ENCODE measurements around the gene FUT3. TPM values are rescaled to one million over a fixed set of nuclear protein-coding genes. Genes with fewer than 3 reads are reported as not detected.
A peak's percentile ranks its signal among the peaks of the same experiment; 100 is the strongest.

Gene FUT3
- total and polyA plus RNA-seq, 2 of the 8 experiments (the other 6 are each of a cell fraction or from before 2014, with no cell fraction given): 0.15 to 0.63 TPM

DNA sequence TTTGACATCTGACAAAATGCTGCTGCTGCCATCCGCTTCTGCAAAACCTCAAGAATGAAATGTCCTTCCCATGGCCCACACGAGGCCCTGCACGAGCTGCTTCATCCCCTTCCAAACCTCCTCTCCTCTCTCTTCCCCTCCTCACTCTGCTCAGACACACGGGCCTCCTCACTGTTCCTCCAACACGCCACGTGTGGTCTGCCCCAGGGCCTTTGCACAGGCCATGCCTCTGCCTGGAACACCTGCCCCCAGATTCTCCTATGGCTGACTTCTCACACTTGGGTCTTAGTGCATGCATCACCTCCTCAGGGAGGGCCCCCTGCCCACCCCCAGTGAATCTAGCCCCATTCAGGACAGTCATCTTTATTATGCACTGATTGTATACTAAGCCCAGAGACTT lies 30.5 kb downstream of the FUT3 start:
- H3K23me2 ChIP-seq (ENCODE audit: low read depth, low read length): no peaks in the 10 kb centered on the region
- no peaks in the 10 kb centered on the region for H3K36me3 ChIP-seq (ENCODE audit: control insufficient read depth in 2 of 4, insufficient read depth in 4 of 4, low read length in 3 of 4)
- H2AFZ ChIP-seq (ENCODE audit: low read length): no peak overlapping the region
- 89% methylated on average over 6 of the region's 6 CpGs; no CpG with 5 or more reads in 1 of the 2 experiments for WGBS, 2 experiments (ENCODE audit: extremely low coverage in 1 of 2, insufficient coverage in 1 of 2, insufficient read length in 1 of 2, insufficient replicate concordance in 2 of 2, low coverage in 1 of 2, low lambda C conversion rate in 2 of 2, missing lambda C conversion rate in 1 of 2)
- H3K23ac ChIP-seq (ENCODE audit: insufficient read length): no peak overlapping the region
- H2BK12ac ChIP-seq (ENCODE audit: low read depth, low read length): no peak overlapping the region
- no peak overlapping the region for H3K4me3 ChIP-seq (ENCODE audit: extremely low read depth in 1 of 4, insufficient read depth in 2 of 4, low read depth in 3 of 4, low read length in 4 of 4)
- no peak overlapping the region; the same call in 1 of the 2 replicates for H4K8ac ChIP-seq (ENCODE audit: extremely low read depth, insufficient read depth, low read length)
- peaks cover 0 to 3% of the 10 kb centered on the region in 2 experiments for H4K20me1 ChIP-seq (replicated peaks in 1 of 2; ENCODE audit: control insufficient read depth in 1 of 2, insufficient read depth in 2 of 2, low read length in 2 of 2)
- H2BK15ac ChIP-seq (ENCODE audit: low read length): no peak overlapping the region
- TF ChIP-seq MAFK (IDR thresholded peaks at IDR 0.05; ENCODE audit: low read depth, low read length) (no peak), ATF2 (IDR thresholded peaks at IDR 0.05; ENCODE audit: low read length) (no peak), KDM1A (IDR thresholded peaks at IDR 0.05; ENCODE audit: borderline replicate concordance, low read length) (peak; percentile 80; the same call in 1 of the 2 replicates)
- ChIA-PET POLR2A (ENCODE audit: partially characterized antibody) (interaction anchor here (1.3 kb wide), 1 partner anchor 17 kb away, joined by 4 read pairs; no protein-coding TSS in a partner anchor), CTCF (ENCODE audit: partially characterized antibody) (interaction anchor here (0.6 to 3.7 kb wide), 5 partner anchors 13 to 72 kb away, joined by 3 to 32 read pairs (median 5); no protein-coding TSS in a partner anchor)
- H3K79me2 ChIP-seq (ENCODE audit: control insufficient read depth in 1 of 2, insufficient read depth in 2 of 2, low read length in 2 of 2): no peaks in the 10 kb centered on the region
- no peak overlapping the region for H3K9ac ChIP-seq (replicated peaks in 1 of 4; ENCODE audit: extremely low read depth in 1 of 4, low read depth in 3 of 4, low read length in 3 of 4)
- H3K79me1 ChIP-seq (ENCODE audit: low read depth, low read length): no peaks in the 10 kb centered on the region
- H3K27me3 ChIP-seq (replicated peaks in 1 of 4; ENCODE audit: control insufficient read depth in 3 of 4, extremely low read depth in 1 of 4, insufficient read depth in 3 of 4, low read length in 3 of 4): no peaks in the 10 kb centered on the region
- no peak overlapping the region for H2BK5ac ChIP-seq (ENCODE audit: low read depth, low read length)
- H3K4me1 ChIP-seq (replicated peaks in 1 of 4; ENCODE audit: control insufficient read depth in 3 of 4, insufficient read depth in 4 of 4, low read length in 3 of 4): no peaks in the 10 kb centered on the region
- H4K91ac ChIP-seq (replicated peaks; ENCODE audit: insufficient read length, low read length): no peak overlapping the region
- H3K14ac ChIP-seq (ENCODE audit: insufficient read length): no peak overlapping the region
- H3K4ac ChIP-seq (replicated peaks; ENCODE audit: insufficient read length, low read depth, low read length): no peak overlapping the region
- no peak overlapping the region for H4K5ac ChIP-seq (ENCODE audit: insufficient read length, low read depth, low read length)
- no peak overlapping the region for H2BK120ac ChIP-seq (replicated peaks; ENCODE audit: low read depth, low read length)
- no peak overlapping the region for H3K27ac ChIP-seq (ENCODE audit: low read depth, low read length)
- DNase-seq (ENCODE audit: low read depth in 1 of 2, low spot score in 2 of 2) (no peak), FAIRE-seq (no peak)
- no peak overlapping the region for H2AK5ac ChIP-seq (ENCODE audit: low read depth, low read length)
- no peak overlapping the region for H3K18ac ChIP-seq (ENCODE audit: extremely low read depth, low read length)
- H3K4me2 ChIP-seq (ENCODE audit: insufficient read depth in 1 of 2, low read depth in 2 of 2, low read length in 2 of 2): no peak overlapping the region
- H3K9me3 ChIP-seq (ENCODE audit: insufficient read depth in 2 of 2, low read depth in 1 of 2, low read length in 1 of 2): no peaks in the 10 kb centered on the region
- no peak overlapping the region for H2BK20ac ChIP-seq (ENCODE audit: low read length)
- H3K56ac ChIP-seq (replicated peaks; ENCODE audit: insufficient read length, low read depth, low read length): no peak overlapping the region

Data from H1 (cell line).